Adrenal gland (tissue), 5 donors: ENCODE results near the gene DNM2.
"Not testable (repeated sequence)": the region's sequence is repeated elsewhere in the genome, so short reads cannot be mapped to it uniquely, and the experiment has no call there.

Experiments used
- POLR2A ChIP-seq, 2 donors: fragments of 450-650 bp; IDR thresholded peaks; one replicate each; pipeline ENCODE4 v1.6.1; 2017; ENCODE audit warnings: antibody characterized with exemption in 2 of 2, mild to moderate bottlenecking in 2 of 2, moderate library complexity in 1 of 2
- TF ChIP-seq, protein P1 (sequence below), 6 experiments: fragments of 450-650 bp in 4 of 6; fragments of 200-600 bp in 2 of 6; sonication (generic) in 1 of 6; IDR thresholded peaks; 1 replicate in 5 of 6; 2 replicates in 1 of 6; pipeline versions ENCODE4 v1.5.1 to v1.8.0; 2016 to 2021; ENCODE audit warnings: antibody characterized with exemption in 6 of 6, mild to moderate bottlenecking in 2 of 6, moderate library complexity in 1 of 6
- donor health status: DM: no; HTN: no; CAD: no.

DNA sequence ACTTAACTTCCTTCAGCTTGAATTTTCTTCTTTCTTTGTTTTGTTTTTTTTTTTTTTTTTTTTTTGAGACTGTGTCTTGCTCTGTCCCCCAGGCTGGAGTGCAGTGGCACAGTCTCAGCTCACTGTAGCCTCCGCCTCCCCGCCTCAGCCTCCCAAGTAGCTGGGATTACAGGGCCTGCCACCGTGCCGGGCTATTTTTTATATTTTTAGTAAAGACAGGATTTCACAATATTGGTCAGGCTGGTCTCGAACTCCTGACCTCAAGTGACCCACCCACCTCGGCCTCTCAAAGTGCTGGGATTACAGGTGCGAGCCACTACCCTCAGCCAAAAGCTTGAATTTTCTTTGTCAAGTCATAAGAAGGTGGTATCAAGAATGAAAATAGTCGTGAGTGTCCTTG is 42.7 kb upstream of the DNM2 start:
- TF ChIP-seq, protein P1, sequence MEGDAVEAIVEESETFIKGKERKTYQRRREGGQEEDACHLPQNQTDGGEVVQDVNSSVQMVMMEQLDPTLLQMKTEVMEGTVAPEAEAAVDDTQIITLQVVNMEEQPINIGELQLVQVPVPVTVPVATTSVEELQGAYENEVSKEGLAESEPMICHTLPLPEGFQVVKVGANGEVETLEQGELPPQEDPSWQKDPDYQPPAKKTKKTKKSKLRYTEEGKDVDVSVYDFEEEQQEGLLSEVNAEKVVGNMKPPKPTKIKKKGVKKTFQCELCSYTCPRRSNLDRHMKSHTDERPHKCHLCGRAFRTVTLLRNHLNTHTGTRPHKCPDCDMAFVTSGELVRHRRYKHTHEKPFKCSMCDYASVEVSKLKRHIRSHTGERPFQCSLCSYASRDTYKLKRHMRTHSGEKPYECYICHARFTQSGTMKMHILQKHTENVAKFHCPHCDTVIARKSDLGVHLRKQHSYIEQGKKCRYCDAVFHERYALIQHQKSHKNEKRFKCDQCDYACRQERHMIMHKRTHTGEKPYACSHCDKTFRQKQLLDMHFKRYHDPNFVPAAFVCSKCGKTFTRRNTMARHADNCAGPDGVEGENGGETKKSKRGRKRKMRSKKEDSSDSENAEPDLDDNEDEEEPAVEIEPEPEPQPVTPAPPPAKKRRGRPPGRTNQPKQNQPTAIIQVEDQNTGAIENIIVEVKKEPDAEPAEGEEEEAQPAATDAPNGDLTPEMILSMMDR (IDR thresholded peaks at IDR 0.05) = not testable (repeated sequence)
- TF ChIP-seq POLR2A (IDR thresholded peaks at IDR 0.05) = not testable (repeated sequence)
